H9 (cell line): ENCODE results near the gene NYAP2. TPM values are rescaled to one million over a fixed set of nuclear protein-coding genes. Genes with fewer than 3 reads are reported as not detected.

Experiments used
- DNase-seq: peaks from one replicate; pipeline ENCODE4 v3.0.0-alpha.2; 2017
- H2AFZ ChIP-seq: one replicate; pipeline ENCODE4 v1.6.1; 2013; ENCODE audit warnings: mild to moderate bottlenecking, low read length, control low read depth, moderate library complexity
- H2AK5ac ChIP-seq: 2 replicates; pipeline ENCODE4 v1.6.1; 2013; ENCODE audit warnings: low read length, control low read depth, mixed read lengths; ENCODE audit not compliant: insufficient read length
- H2BK120ac ChIP-seq: one replicate; pipeline ENCODE4 v1.6.1; 2013; ENCODE audit warnings: low read depth, mild to moderate bottlenecking, low read length, control low read depth, inconsistent platforms; ENCODE audit not compliant: poor library complexity, severe bottlenecking
- H2BK12ac ChIP-seq: 2 replicates; pipeline ENCODE4 v1.6.1; 2013; ENCODE audit warnings: low read length, control low read depth, mixed read lengths, low read depth; ENCODE audit not compliant: insufficient read length
- H2BK15ac ChIP-seq: 2 replicates; pipeline ENCODE4 v1.6.1; 2013; ENCODE audit warnings: low read depth, low read length, control low read depth
- H2BK20ac ChIP-seq: one replicate; pipeline ENCODE4 v1.6.1; 2013; ENCODE audit warnings: low read depth, mild to moderate bottlenecking, low read length, control low read depth, inconsistent platforms; ENCODE audit not compliant: poor library complexity, severe bottlenecking
- H2BK5ac ChIP-seq: 2 replicates; pipeline ENCODE4 v1.6.1; 2013; ENCODE audit warnings: low read length, control low read depth, mixed read lengths; ENCODE audit not compliant: insufficient read length
- H3K14ac ChIP-seq: 2 replicates; pipeline ENCODE4 v1.6.1; 2013; ENCODE audit warnings: low read length, control low read depth; ENCODE audit not compliant: insufficient read depth
- H3K18ac ChIP-seq: 2 replicates; pipeline ENCODE4 v1.6.1; 2013; ENCODE audit warnings: low read depth, mild to moderate bottlenecking, mixed read lengths, low read length, control low read depth; ENCODE audit not compliant: insufficient read length
- H3K23ac ChIP-seq: 2 replicates; pipeline ENCODE4 v1.6.1; 2013; ENCODE audit warnings: low read length, control low read depth, mixed read lengths, low read depth; ENCODE audit not compliant: insufficient read length
- H3K23me2 ChIP-seq: 2 replicates; pipeline ENCODE4 v1.6.1; 2013; ENCODE audit warnings: low read depth, mild to moderate bottlenecking, mixed read lengths, low read length, control low read depth; ENCODE audit not compliant: insufficient read length, poor library complexity, severe bottlenecking
- H3K27ac ChIP-seq: 2 replicates; pipeline ENCODE4 v1.5.1; 2013; ENCODE audit warnings: low read length, control low read depth, mixed read lengths, low read depth; ENCODE audit not compliant: insufficient read length
- H3K27me3 ChIP-seq: 2 replicates; pipeline ENCODE4 v1.6.1; 2013; ENCODE audit warnings: low read length, control low read depth, inconsistent platforms; ENCODE audit not compliant: insufficient read depth
- H3K4ac ChIP-seq: 2 replicates; pipeline ENCODE4 v1.6.1; 2013; ENCODE audit warnings: low read depth, mild to moderate bottlenecking, control low read depth, inconsistent platforms, low read length, moderate library complexity
- H3K4me1 ChIP-seq: 2 replicates; pipeline ENCODE4 v1.6.1; 2013; ENCODE audit warnings: low read length, control low read depth, inconsistent platforms; ENCODE audit not compliant: insufficient read depth
- H3K4me2 ChIP-seq: 2 replicates; pipeline ENCODE4 v1.6.1; 2013; ENCODE audit warnings: low read length, control low read depth, mixed read lengths; ENCODE audit not compliant: insufficient read length, insufficient read depth
- H3K56ac ChIP-seq: 2 replicates; pipeline ENCODE4 v1.6.1; 2013; ENCODE audit warnings: low read depth, mild to moderate bottlenecking, mixed read lengths, low read length, control low read depth; ENCODE audit not compliant: insufficient read length
- H3K79me1 ChIP-seq: 2 replicates; pipeline ENCODE4 v1.6.1; 2013; ENCODE audit warnings: low read depth, mild to moderate bottlenecking, moderate library complexity, low read length, control low read depth, inconsistent platforms; ENCODE audit not compliant: insufficient read depth, poor library complexity, severe bottlenecking
- H3K79me2 ChIP-seq: 2 replicates; pipeline ENCODE4 v1.6.1; 2013; ENCODE audit warnings: low read length, control low read depth, inconsistent platforms; ENCODE audit not compliant: insufficient read depth
- H3K9ac ChIP-seq: 2 replicates; pipeline ENCODE4 v1.6.1; 2013; ENCODE audit warnings: low read length, control low read depth, mixed read lengths; ENCODE audit not compliant: insufficient read length; ENCODE audit errors: extremely low read depth
- H3K9me3 ChIP-seq: one replicate; pipeline ENCODE4 v1.6.1; 2013; ENCODE audit warnings: low read depth, low read length, inconsistent platforms; ENCODE audit not compliant: control insufficient read depth
- H3T11ph ChIP-seq: one replicate; pipeline ENCODE4 v1.6.1; 2013; ENCODE audit warnings: mild to moderate bottlenecking, low read length, control low read depth, inconsistent platforms
- H4K20me1 ChIP-seq: one replicate; pipeline ENCODE4 v1.6.1; 2013; ENCODE audit not compliant: control insufficient read depth, insufficient read length, insufficient read depth
- H4K5ac ChIP-seq: 2 replicates; pipeline ENCODE4 v1.6.1; 2013; ENCODE audit warnings: low read depth, mild to moderate bottlenecking, mixed read lengths, low read length, control low read depth; ENCODE audit not compliant: insufficient read length
- H4K8ac ChIP-seq: replicated peaks from 2 replicates; pipeline ENCODE4 v1.6.1; 2013; ENCODE audit warnings: low read length, control low read depth, mixed read lengths, low read depth; ENCODE audit not compliant: insufficient read length
- H4K91ac ChIP-seq: 2 replicates; pipeline ENCODE4 v1.6.1; 2013; ENCODE audit warnings: low read depth, mild to moderate bottlenecking, moderate library complexity, mixed read lengths, low read length, control low read depth; ENCODE audit not compliant: insufficient read length
- H3K27ac Mint-ChIP-seq, 3 experiments: 2 replicates in 2 of 3; 3 replicates in 1 of 3; pipeline ENCODE4 v1.8.0; 2020 to 2021; ENCODE audit warnings: mixed read lengths in 3 of 3, mild to moderate bottlenecking in 1 of 3, moderate library complexity in 1 of 3
- H3K27me3 Mint-ChIP-seq: 2 replicates; pipeline ENCODE4 v1.8.0; 2021; ENCODE audit warnings: low read depth, mild to moderate bottlenecking, moderate library complexity, mixed read lengths
- H3K36me3 Mint-ChIP-seq, 3 experiments: 2 replicates in 2 of 3; 3 replicates in 1 of 3; pipeline ENCODE4 v1.8.0; 2020 to 2021; ENCODE audit warnings: low read depth in 3 of 3, mixed read lengths in 3 of 3; ENCODE audit not compliant: insufficient read depth in 1 of 3
- H3K4me1 Mint-ChIP-seq, 2 experiments: 2 replicates each; pipeline ENCODE4 v1.8.0; 2020; ENCODE audit warnings: mixed read lengths in 2 of 2
- H3K4me3 Mint-ChIP-seq, 2 experiments: 2 replicates in 1 of 2; 3 replicates in 1 of 2; pipeline ENCODE4 v1.8.0; 2020 to 2021; ENCODE audit warnings: mild to moderate bottlenecking in 2 of 2, mixed read lengths in 2 of 2, moderate library complexity in 1 of 2
- H3K9me3 Mint-ChIP-seq, 2 experiments: 2 replicates in 1 of 2; 3 replicates in 1 of 2; pipeline ENCODE4 v1.8.0; 2020; ENCODE audit warnings: mild to moderate bottlenecking in 2 of 2, mixed read lengths in 2 of 2, moderate library complexity in 1 of 2
- CTCF ChIP-seq: fragments of 200-600 bp; sonication (generic); conservative IDR thresholded peaks from 3 replicates; pipeline ENCODE4 v1.8.0; 2021; ENCODE audit warnings: antibody characterized with exemption, mild to moderate bottlenecking
- WGBS: extraction: QIAGEN DNeasy Blood & Tissue Kit; methylation state at CpG from one replicate; pipeline ENCODE4 v1.1.7; 2013; ENCODE audit warnings: missing lambda C conversion rate, low lambda C conversion rate, mixed read lengths; ENCODE audit not compliant: insufficient read length; ENCODE audit errors: extremely low coverage; 5-methylcytosine and 5-hydroxymethylcytosine counted together
- total RNA-seq: library from RNA; stranded (reverse); gene quantifications from 2 replicates; pipeline ENCODE4 v1.2.1, GENCODE V29; 2021

The NYAP2 gene
- total RNA-seq, 1 experiment from 2014 or later, result not detected

DNA sequence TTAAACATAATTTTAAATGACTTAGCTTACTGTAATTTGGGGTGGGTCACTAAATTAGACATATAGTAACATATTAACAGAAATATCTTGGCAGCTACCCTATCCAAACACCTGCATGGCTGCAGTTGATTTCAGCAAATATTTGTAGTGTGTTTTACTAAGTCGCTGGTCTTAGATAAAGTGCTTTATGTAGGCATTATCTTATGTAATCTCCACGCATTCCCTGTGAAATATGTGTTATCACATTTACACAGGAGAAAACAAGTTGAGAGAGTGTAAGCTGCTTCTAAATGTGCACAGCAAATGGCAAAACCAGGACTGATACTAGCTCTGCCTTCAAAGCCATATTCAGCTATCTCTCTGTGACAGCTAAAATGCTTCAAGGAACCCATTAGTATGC lies 72.0 kb downstream of the NYAP2 start:
- Histone ChIP-seq H3K27me3 (no peaks in the 10 kb centered on the region), H2BK20ac (no peak overlapping the region), H4K20me1 (no peaks in the 10 kb centered on the region), H2AFZ (no peak overlapping the region), H4K8ac (no peak overlapping the region), H3K56ac (no peak overlapping the region), H4K91ac (no peak overlapping the region), H3K4me2 (no peak overlapping the region), H3K14ac (no peak overlapping the region), H4K5ac (no peak overlapping the region), H2BK5ac (no peak overlapping the region), H3K27ac (no peak overlapping the region), H3K23ac (no peak overlapping the region), H2AK5ac (no peak overlapping the region), H3K4ac (no peak overlapping the region), H3K4me1 (peaks cover 3% of the 10 kb centered on the region; the same call in 1 of the 2 replicates), H3K9ac (no peak overlapping the region), H3K79me2 (no peaks in the 10 kb centered on the region), H3K79me1 (no peaks in the 10 kb centered on the region), H3K18ac (no peak overlapping the region), H3K9me3 (no peaks in the 10 kb centered on the region), H3K23me2 (no peaks in the 10 kb centered on the region), H2BK15ac (no peak overlapping the region), H2BK12ac (no peak overlapping the region), H3T11ph (no peak overlapping the region), H2BK120ac (no peak overlapping the region)
- no peaks in the 10 kb centered on the region; a peak in 1 of 7 replicates for H3K36me3 Mint-ChIP-seq
- no peak for TF ChIP-seq CTCF
- no peak overlapping the region for H3K4me3 Mint-ChIP-seq
- WGBS, result no CpG with 5 or more reads among the region's 2 CpGs
- H3K27ac Mint-ChIP-seq, result no peak overlapping the region
- no peak for DNase-seq
- H3K4me1 Mint-ChIP-seq, result peaks cover 10% of the 10 kb centered on the region in 2 experiments
- no peaks in the 10 kb centered on the region; a peak in 1 of 5 replicates for H3K9me3 Mint-ChIP-seq
- H3K27me3 Mint-ChIP-seq, result peaks cover 1% of the 10 kb centered on the region; the same call in 1 of the 2 replicates
